H1 (cell line): ENCODE measurements around the gene CCDC60. TPM values are rescaled to one million over a fixed set of nuclear protein-coding genes. Genes with fewer than 3 reads are reported as not detected.

Experiments
- GABPA ChIP-seq: IDR thresholded peaks from 2 replicates; pipeline ENCODE4 v1.6.1; 2011; ENCODE audit warnings: mild to moderate bottlenecking, low read length, moderate library complexity, borderline replicate concordance; ENCODE audit not compliant: insufficient read depth
- KDM1A ChIP-seq: fragments of 200-600, 300-600 bp; sonication (generic); IDR thresholded peaks from 2 replicates; pipeline ENCODE4 v1.7.1; 2016; ENCODE audit warnings: mild to moderate bottlenecking, low read length, borderline replicate concordance
- SP1 ChIP-seq: IDR thresholded peaks from 2 replicates; pipeline ENCODE4 v1.6.1; 2011; ENCODE audit warnings: low read depth, low read length
- polyA plus RNA-seq, 7 experiments: library from polyadenylated mRNA; depleted of rRNA in 3 of 7; stranded (reverse) in 5 of 7; unstranded in 2 of 7; fragments of >200 nt in 5 of 7; fragments of 200-250 nt in 2 of 7; gene quantifications; 1 replicate in 5 of 7; 2 replicates in 1 of 7; 4 replicates in 1 of 7; pipeline versions ENCODE4 v1.2.1 to v1.2.3, GENCODE V29; 2011 to 2013; ENCODE audit warnings: missing spikeins in 2 of 7, mixed read lengths in 2 of 7
- total RNA-seq: library from RNA; stranded (reverse); fragmentation: NEBNext Ultra II Directional; extraction: Animal tissue kit (Norgen Biotek cat#: 25700); gene quantifications from 2 replicates; pipeline ENCODE4 v1.2.1, GENCODE V29; 2021

CCDC60 gene
- total and polyA plus RNA-seq, 2 of the 8 experiments (the other 6 are each of a cell fraction or from before 2014, with no cell fraction given): 0.05 TPM; not detected in 1

DNA sequence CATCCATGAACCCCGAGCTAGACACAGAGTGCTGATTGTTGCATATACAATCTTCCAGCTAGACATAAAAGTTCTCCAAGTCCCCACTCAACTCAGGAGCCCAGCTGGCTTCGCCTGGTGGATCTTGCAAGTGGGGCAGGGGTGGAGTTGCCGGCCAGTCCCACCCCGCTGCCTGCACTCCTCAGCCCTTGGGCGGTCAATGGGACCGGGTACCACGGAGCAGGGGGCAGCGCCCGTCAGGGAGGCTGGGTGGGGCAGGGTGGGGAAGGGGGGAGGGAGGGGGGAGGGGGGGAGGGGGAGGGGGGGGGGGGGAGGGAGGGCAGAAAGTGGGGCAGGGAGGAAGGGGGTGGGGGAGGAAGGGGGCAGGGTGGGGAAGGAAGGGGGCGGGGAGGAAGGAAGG, 63.0 kb downstream of the CCDC60 start (continued):
- TF ChIP-seq GABPA (no peak), SP1 (no peak), KDM1A (no peak)
- TF ChIP-seq, all 59 proteins: peak for 0
